K562 (cell line): ENCODE data around the gene MBD6. TPM values are rescaled to one million over a fixed set of nuclear protein-coding genes. Genes with fewer than 3 reads are reported as not detected.

Experiments
- C11orf30 ChIP-seq: fragments of 450-650 bp; IDR thresholded peaks from 2 replicates; pipeline ENCODE4 v1.6.1; 2016; ENCODE audit warnings: low read depth, mild to moderate bottlenecking
- CXXC5 ChIP-seq: fragments of 250-450 bp; sonication (Bioruptor Pico); IDR thresholded peaks from 2 replicates; pipeline ENCODE4 v1.8.0; 2022; ENCODE audit warnings: inconsistent platforms, mild to moderate bottlenecking, moderate library complexity
- DMBX1 ChIP-seq: fragments of 250-450 bp; sonication (Bioruptor Pico); IDR thresholded peaks from 2 replicates; pipeline ENCODE4 v1.8.0; 2022; ENCODE audit warnings: inconsistent platforms, mild to moderate bottlenecking, moderate library complexity, borderline replicate concordance
- FOXJ2 ChIP-seq: fragments of 200-800 bp; sonication (Bioruptor generic); IDR thresholded peaks from 2 replicates; pipeline ENCODE4 v1.6.1; 2016; ENCODE audit warnings: missing genetic modification characterization, missing compliant biosample characterization
- GABPA ChIP-seq: fragments of 200-800 bp; sonication (Bioruptor generic); conservative IDR thresholded peaks from 2 replicates; pipeline ENCODE4 v1.6.1; 2016; ENCODE audit warnings: low read depth, missing genetic modification characterization, missing compliant biosample characterization
- HDAC2 ChIP-seq: fragments of 450-650 bp; IDR thresholded peaks from 2 replicates; pipeline ENCODE4 v1.6.1; 2016; ENCODE audit warnings: mild to moderate bottlenecking
- HNRNPLL ChIP-seq: fragments of 200-400 bp; formaldehyde crosslinking; IDR thresholded peaks from 2 replicates; pipeline ENCODE4 v1.6.1; 2017; ENCODE audit warnings: low read length, low read depth, mild to moderate bottlenecking; ENCODE audit not compliant: poor library complexity, severe bottlenecking
- POLR3A ChIP-seq: IDR thresholded peaks from 2 replicates; pipeline ENCODE4 v1.6.1; 2011; ENCODE audit warnings: borderline replicate concordance, mild to moderate bottlenecking, moderate library complexity; ENCODE audit not compliant: insufficient read length, insufficient read depth; ENCODE audit errors: extremely low read depth
- TAL1 ChIP-seq: fragments of 450-650 bp; IDR thresholded peaks from 2 replicates; pipeline ENCODE4 v1.6.1; 2016; ENCODE audit warnings: mild to moderate bottlenecking
- polyA plus RNA-seq, 8 experiments: library from polyadenylated mRNA; depleted of rRNA in 4 of 8; stranded (reverse) in 5 of 8; unstranded in 3 of 8; fragments of >200 nt; fragmentation: Nextera tagmentation in 2 of 8; fragmentation: Illumina TruSeq in 1 of 8; extraction: Ambion mirVana in 2 of 8; extraction: Trizol in 1 of 8; gene quantifications; 2 replicates each; pipeline versions ENCODE4 v1.2.1 to v1.2.3, GENCODE V29; 2011 to 2014; ENCODE audit warnings: inconsistent platforms in 1 of 8, missing spikeins in 1 of 8
- total RNA-seq, 7 experiments: library from RNA; depleted of rRNA in 6 of 7; stranded (reverse); fragments of >200 nt in 6 of 7; fragmentation: Illumina TruSeq in 2 of 7; extraction: Trizol in 2 of 7; gene quantifications; 2 replicates each; pipeline versions ENCODE4 v1.2.1 to v1.2.3, GENCODE V29; 2011 to 2021; ENCODE audit warnings: low replicate concordance in 1 of 7
- TF ChIP-seq, protein P1 (sequence below): fragments of 450-650 bp; IDR thresholded peaks from 2 replicates; pipeline ENCODE4 v1.7.1; 2018; ENCODE audit warnings: mild to moderate bottlenecking, low read depth; ENCODE audit not compliant: partially characterized antibody
- TF ChIP-seq, protein P2 (sequence below): sonication (generic); formaldehyde crosslinking; IDR thresholded peaks from 2 replicates; pipeline ENCODE4 v1.8.0; 2022; ENCODE audit warnings: missing genetic modification reagents, mild to moderate bottlenecking, borderline replicate concordance
- TF ChIP-seq, protein P3 (sequence below), 2 experiments: fragments of 250-450 bp in 1 of 2; fragments of 450-650 bp in 1 of 2; sonication (Bioruptor Pico) in 1 of 2; IDR thresholded peaks; 2 replicates each; pipeline versions ENCODE4 v1.6.1 to v1.8.0; 2016 to 2021; ENCODE audit warnings: mild to moderate bottlenecking in 2 of 2, moderate library complexity in 2 of 2, missing compliant biosample characterization in 1 of 2, missing genetic modification characterization in 1 of 2
- TF ChIP-seq, protein P4 (sequence below): fragments of 450-650 bp; IDR thresholded peaks from 2 replicates; pipeline ENCODE4 v1.6.1; 2016; ENCODE audit warnings: borderline replicate concordance
- TF ChIP-seq, protein P5 (sequence below): fragments of 450-650 bp; formaldehyde crosslinking; IDR thresholded peaks from 2 replicates; pipeline ENCODE4 v1.4.0; 2020; ENCODE audit warnings: mild to moderate bottlenecking, mixed read lengths
- TF ChIP-seq, protein P6 (sequence below): fragments of 250-450 bp; sonication (Bioruptor Pico); IDR thresholded peaks from 2 replicates; pipeline ENCODE4 v1.5.0; 2021

Gene MBD6
- total and polyA plus RNA-seq, 9 of the 15 experiments (the other 6 are each of a cell fraction or from before 2014, with no cell fraction given) = 2.0 to 54.8 (median 3.8) TPM

DNA sequence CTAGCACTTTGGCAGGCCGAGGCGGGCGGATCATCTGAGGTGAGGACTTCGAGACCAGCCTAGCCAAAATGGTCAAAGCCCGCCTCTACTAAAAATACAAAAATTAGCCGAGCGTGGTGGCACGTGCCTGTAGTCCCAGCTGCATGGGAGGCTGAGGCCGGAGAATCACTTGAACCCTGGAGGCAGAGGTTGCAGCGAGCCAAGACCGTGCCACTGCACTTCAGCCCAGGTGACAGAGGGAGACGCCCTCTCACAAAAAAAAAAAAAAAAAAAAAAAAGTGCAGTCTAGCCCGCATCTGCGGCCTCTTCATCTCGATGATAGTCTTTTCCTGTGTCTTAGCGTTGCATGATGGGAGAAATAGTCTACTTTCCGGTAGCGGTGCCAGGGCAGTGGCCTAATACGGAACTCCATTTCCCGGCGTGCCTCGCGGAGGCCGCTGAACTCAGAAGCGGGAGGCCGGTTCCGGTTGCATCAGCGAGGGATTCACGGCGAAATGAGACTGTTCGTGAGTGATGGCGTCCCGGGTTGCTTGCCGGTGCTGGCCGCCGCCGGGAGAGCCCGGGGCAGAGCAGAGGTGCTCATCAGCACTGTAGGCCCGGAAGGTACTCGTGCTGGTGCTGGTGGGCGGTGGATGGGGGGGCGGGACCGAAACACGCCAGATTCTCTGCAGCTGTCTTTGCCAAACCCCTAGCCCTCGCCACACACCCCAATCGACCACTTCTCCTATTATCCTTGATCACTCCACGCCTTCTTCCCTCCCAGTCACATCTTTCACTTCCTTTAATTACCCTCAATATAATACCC lies 34.8 kb upstream of the MBD6 start, which contains the start of gene MARS1 (continued):
- TF ChIP-seq, protein P1, sequence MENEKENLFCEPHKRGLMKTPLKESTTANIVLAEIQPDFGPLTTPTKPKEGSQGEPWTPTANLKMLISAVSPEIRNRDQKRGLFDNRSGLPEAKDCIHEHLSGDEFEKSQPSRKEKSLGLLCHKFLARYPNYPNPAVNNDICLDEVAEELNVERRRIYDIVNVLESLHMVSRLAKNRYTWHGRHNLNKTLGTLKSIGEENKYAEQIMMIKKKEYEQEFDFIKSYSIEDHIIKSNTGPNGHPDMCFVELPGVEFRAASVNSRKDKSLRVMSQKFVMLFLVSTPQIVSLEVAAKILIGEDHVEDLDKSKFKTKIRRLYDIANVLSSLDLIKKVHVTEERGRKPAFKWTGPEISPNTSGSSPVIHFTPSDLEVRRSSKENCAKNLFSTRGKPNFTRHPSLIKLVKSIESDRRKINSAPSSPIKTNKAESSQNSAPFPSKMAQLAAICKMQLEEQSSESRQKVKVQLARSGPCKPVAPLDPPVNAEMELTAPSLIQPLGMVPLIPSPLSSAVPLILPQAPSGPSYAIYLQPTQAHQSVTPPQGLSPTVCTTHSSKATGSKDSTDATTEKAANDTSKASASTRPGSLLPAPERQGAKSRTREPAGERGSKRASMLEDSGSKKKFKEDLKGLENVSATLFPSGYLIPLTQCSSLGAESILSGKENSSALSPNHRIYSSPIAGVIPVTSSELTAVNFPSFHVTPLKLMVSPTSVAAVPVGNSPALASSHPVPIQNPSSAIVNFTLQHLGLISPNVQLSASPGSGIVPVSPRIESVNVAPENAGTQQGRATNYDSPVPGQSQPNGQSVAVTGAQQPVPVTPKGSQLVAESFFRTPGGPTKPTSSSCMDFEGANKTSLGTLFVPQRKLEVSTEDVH = peak; percentile 69
- TF ChIP-seq GABPA (tag) (peak; percentile 97), HDAC2 (peak; percentile 62; the same call in 1 of the 2 replicates), DMBX1 (CRISPR knock-in tag) (peak; percentile 40; the same call in 1 of the 2 replicates), CXXC5 (CRISPR knock-in tag) (peak; percentile 81), FOXJ2 (tag) (peak; percentile 69; the same call in 1 of the 2 replicates), POLR3A (no peak), HNRNPLL (peak; percentile 28), TAL1 (no peak), C11orf30 (peak; percentile 77)
- TF ChIP-seq, protein P2, sequence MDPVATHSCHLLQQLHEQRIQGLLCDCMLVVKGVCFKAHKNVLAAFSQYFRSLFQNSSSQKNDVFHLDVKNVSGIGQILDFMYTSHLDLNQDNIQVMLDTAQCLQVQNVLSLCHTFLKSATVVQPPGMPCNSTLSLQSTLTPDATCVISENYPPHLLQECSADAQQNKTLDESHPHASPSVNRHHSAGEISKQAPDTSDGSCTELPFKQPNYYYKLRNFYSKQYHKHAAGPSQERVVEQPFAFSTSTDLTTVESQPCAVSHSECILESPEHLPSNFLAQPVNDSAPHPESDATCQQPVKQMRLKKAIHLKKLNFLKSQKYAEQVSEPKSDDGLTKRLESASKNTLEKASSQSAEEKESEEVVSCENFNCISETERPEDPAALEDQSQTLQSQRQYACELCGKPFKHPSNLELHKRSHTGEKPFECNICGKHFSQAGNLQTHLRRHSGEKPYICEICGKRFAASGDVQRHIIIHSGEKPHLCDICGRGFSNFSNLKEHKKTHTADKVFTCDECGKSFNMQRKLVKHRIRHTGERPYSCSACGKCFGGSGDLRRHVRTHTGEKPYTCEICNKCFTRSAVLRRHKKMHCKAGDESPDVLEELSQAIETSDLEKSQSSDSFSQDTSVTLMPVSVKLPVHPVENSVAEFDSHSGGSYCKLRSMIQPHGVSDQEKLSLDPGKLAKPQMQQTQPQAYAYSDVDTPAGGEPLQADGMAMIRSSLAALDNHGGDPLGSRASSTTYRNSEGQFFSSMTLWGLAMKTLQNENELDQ (CRISPR knock-in tag) = 0 out of 2 replicates have a peak, but pooled peaks have one; percentile 89
- TF ChIP-seq, protein P3, sequence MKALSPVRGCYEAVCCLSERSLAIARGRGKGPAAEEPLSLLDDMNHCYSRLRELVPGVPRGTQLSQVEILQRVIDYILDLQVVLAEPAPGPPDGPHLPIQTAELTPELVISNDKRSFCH (CRISPR knock-in tag; IDR thresholded peaks at IDR 0.05) = no peak
- TF ChIP-seq, protein P3 (tag; IDR thresholded peaks at IDR 0.05) = no peak
- TF ChIP-seq, protein P4, sequence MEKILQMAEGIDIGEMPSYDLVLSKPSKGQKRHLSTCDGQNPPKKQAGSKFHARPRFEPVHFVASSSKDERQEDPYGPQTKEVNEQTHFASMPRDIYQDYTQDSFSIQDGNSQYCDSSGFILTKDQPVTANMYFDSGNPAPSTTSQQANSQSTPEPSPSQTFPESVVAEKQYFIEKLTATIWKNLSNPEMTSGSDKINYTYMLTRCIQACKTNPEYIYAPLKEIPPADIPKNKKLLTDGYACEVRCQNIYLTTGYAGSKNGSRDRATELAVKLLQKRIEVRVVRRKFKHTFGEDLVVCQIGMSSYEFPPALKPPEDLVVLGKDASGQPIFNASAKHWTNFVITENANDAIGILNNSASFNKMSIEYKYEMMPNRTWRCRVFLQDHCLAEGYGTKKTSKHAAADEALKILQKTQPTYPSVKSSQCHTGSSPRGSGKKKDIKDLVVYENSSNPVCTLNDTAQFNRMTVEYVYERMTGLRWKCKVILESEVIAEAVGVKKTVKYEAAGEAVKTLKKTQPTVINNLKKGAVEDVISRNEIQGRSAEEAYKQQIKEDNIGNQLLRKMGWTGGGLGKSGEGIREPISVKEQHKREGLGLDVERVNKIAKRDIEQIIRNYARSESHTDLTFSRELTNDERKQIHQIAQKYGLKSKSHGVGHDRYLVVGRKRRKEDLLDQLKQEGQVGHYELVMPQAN = peak; percentile 94; the same call in 1 of the 2 replicates
- TF ChIP-seq, protein P5, sequence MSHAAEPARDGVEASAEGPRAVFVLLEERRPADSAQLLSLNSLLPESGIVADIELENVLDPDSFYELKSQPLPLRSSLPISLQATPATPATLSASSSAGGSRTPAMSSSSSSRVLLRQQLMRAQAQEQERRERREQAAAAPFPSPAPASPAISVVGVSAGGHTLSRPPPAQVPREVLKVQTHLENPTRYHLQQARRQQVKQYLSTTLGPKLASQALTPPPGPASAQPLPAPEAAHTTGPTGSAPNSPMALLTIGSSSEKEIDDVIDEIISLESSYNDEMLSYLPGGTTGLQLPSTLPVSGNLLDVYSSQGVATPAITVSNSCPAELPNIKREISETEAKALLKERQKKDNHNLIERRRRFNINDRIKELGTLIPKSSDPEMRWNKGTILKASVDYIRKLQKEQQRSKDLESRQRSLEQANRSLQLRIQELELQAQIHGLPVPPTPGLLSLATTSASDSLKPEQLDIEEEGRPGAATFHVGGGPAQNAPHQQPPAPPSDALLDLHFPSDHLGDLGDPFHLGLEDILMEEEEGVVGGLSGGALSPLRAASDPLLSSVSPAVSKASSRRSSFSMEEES (CRISPR knock-in tag) = no peak
- TF ChIP-seq, protein P6, sequence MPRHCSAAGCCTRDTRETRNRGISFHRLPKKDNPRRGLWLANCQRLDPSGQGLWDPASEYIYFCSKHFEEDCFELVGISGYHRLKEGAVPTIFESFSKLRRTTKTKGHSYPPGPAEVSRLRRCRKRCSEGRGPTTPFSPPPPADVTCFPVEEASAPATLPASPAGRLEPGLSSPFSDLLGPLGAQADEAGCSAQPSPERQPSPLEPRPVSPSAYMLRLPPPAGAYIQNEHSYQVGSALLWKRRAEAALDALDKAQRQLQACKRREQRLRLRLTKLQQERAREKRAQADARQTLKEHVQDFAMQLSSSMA (CRISPR knock-in tag) = no peak
